Stimulated activated CD4-positive, alpha-beta T cell treated with anti-CD3 and anti-CD28 coated beads, Interleukin-12 subunit alpha, Interleukin-12 subunit beta, amount 100 ng/mL, for 4 hours (primary cell): ENCODE measurements around the gene GGA3.
"Not testable (repeated sequence)": the region's sequence is repeated elsewhere in the genome, so short reads cannot be mapped to it uniquely, and the experiment has no call there.

Experiments
- DNase-seq: peaks from one replicate; pipeline ENCODE4 v3.0.0-alpha.2; 2020

GGA3 gene

GRCh38 chr17:75261336-75262111 is at the start of gene GGA3, which contains the start of gene MRPS7:
Gene GGA3, minus strand, starts transcription at chr17:75261606. Its CDS starts 19 bp downstream, at chr17:75261587.
Gene MRPS7, plus strand, starts transcription at chr17:75261879. Its CDS starts 22 bp downstream, at chr17:75261901.
- DNase-seq: peak; percentile 95

- no peak for DNase-seq
Observed at GRCh38 chr17:75308732-75309629, 47.6 kb upstream of the GGA3 start.

GRCh38 chr17:75307957-75308731 is 46.7 kb upstream of the GGA3 start:
- DNase-seq: no peak

GRCh38 chr17:75301502-75302206 is 40.2 kb upstream of the GGA3 start:
- no peak for DNase-seq

GRCh38 chr17:75301049-75301448 is 39.6 kb upstream of the GGA3 start:
- DNase-seq: no peak

GRCh38 chr17:75300280-75300679 is 38.9 kb upstream of the GGA3 start:
- DNase-seq: no peak

GRCh38 chr17:75295201-75296158 is 34.1 kb upstream of the GGA3 start:
- DNase-seq: no peak

GRCh38 chr17:75292810-75293448 is 31.5 kb upstream of the GGA3 start:
- not testable (repeated sequence) for DNase-seq

- DNase-seq: peak; percentile 63
Observed at GRCh38 chr17:75289832-75290337, 28.5 kb upstream of the GGA3 start.

- DNase-seq: peak; percentile 91
Observed at GRCh38 chr17:75289115-75289831, 27.9 kb upstream of the GGA3 start, which contains the start of gene SLC25A19. Gene SLC25A19, minus strand, starts transcription at chr17:75289433. Its CDS starts 2,669 bp downstream, at chr17:75286764.

GRCh38 chr17:75288770-75289114 is 27.3 kb upstream of the GGA3 start:
- DNase-seq: peak; percentile 46

GRCh38 chr17:75288359-75288758 is 27.0 kb upstream of the GGA3 start:
- no peak for DNase-seq

GRCh38 chr17:75287221-75287620 is 25.8 kb upstream of the GGA3 start:
- no peak for DNase-seq

- no peak for DNase-seq
Observed at GRCh38 chr17:75285123-75285522, 23.7 kb upstream of the GGA3 start.

- DNase-seq: not testable (repeated sequence)
Observed at GRCh38 chr17:75280189-75280588, 18.8 kb upstream of the GGA3 start.

- no peak for DNase-seq
Observed at GRCh38 chr17:75277664-75278071, 16.3 kb upstream of the GGA3 start.

GRCh38 chr17:75273977-75274708 is 12.7 kb upstream of the GGA3 start:
- no peak for DNase-seq

GRCh38 chr17:75272848-75273184 is 11.4 kb upstream of the GGA3 start:
- no peak for DNase-seq
